HepG2 (cell line): Measurements from ENCODE around the gene KCNS1. TPM values are rescaled to one million over a fixed set of nuclear protein-coding genes. Genes with fewer than 3 reads are reported as not detected.

ENCODE experiments used
- ATAC-seq: fragments of 200-7000 bp; cut with Tn5 transposase; 3 replicates; pipeline ENCODE4 v1.9.1; 2020; ENCODE audit warnings: mild to moderate bottlenecking, moderate library complexity
- BruUV-seq: library from RNA; stranded (reverse); fragments of 400-500 nt; replicated peaks from 2 replicates; lab custom pipeline; 2021; lab: Mats Ljungman, UMichigan
- CTCF ChIA-PET: fragments of 300-600 bp; formaldehyde crosslinking; extraction: SDS; loops from one replicate; lab custom pipeline; 2021; ENCODE audit warnings: low total read pairs, inconsistent platforms, low intra/inter-chr PET ratio; lab: Yijun Ruan, JAX
- POLR2A ChIA-PET: fragments of 350-600 bp; sonication (Branson Sonifier 250); formaldehyde crosslinking; loops from one replicate; lab custom pipeline; 2020; ENCODE audit warnings: antibody characterized with exemption, inconsistent platforms; lab: Yijun Ruan, JAX
- DNase-seq: peaks from one replicate; pipeline ENCODE4 v3.0.0-alpha.2; 2015; ENCODE audit warnings: low spot score
- FAIRE-seq: peaks from 3 replicates; lab custom pipeline; 2011; peaks lifted over from hg19 to GRCh38; lab: Jason Lieb, UNC
- H2AFZ ChIP-seq: one replicate; pipeline ENCODE4 v1.6.1; 2011; ENCODE audit warnings: low read length, inconsistent platforms
- H3K27ac ChIP-seq: fragments of 300-600 bp; 3 replicates; pipeline ENCODE4 v1.8.0; 2011; ENCODE audit warnings: mixed run types, mild to moderate bottlenecking, mixed read lengths, low read length, inconsistent platforms; ENCODE audit not compliant: insufficient read depth; ENCODE audit errors: extremely low read length
- H3K27me3 ChIP-seq, 2 experiments: fragments of 200-600 bp in 1 of 2; 2 replicates in 1 of 2; 3 replicates in 1 of 2; pipeline versions ENCODE4 v1.6.0 to v1.8.0; 2011; ENCODE audit warnings: low read length in 2 of 2, mild to moderate bottlenecking in 2 of 2, moderate library complexity in 2 of 2, inconsistent platforms in 1 of 2; ENCODE audit not compliant: insufficient read depth in 2 of 2, control insufficient read depth in 1 of 2
- H3K36me3 ChIP-seq, 2 experiments: fragments of 200-600 bp in 1 of 2; replicated peaks in 1 of 2; 2 replicates in 1 of 2; 3 replicates in 1 of 2; pipeline versions ENCODE4 v1.5.1 to v1.8.0; 2011; ENCODE audit warnings: low read length in 2 of 2, inconsistent platforms in 1 of 2; ENCODE audit not compliant: insufficient read depth in 2 of 2, control insufficient read depth in 1 of 2
- H3K4me1 ChIP-seq: 2 replicates; pipeline ENCODE4 v1.5.1; 2012; ENCODE audit warnings: low read length, inconsistent platforms; ENCODE audit not compliant: insufficient read depth
- H3K4me2 ChIP-seq: 2 replicates; pipeline ENCODE4 v1.6.0; 2011; ENCODE audit warnings: low read depth, low read length, inconsistent platforms
- H3K4me3 ChIP-seq, 3 experiments: fragments of 200-600 bp in 1 of 3; sonication (generic), shearing (Covaris generic) in 1 of 3; replicated peaks in 1 of 3; 2 replicates each; pipeline ENCODE4 v1.5.1; 2011 to 2016; ENCODE audit warnings: low read length in 3 of 3, inconsistent platforms in 2 of 3, low read depth in 2 of 3, mild to moderate bottlenecking in 2 of 3, control low read depth in 1 of 3, mixed read lengths in 1 of 3; ENCODE audit not compliant: insufficient read depth in 1 of 3
- H3K79me2 ChIP-seq: one replicate; pipeline ENCODE4 v1.6.1; 2011; ENCODE audit warnings: low read length, inconsistent platforms; ENCODE audit not compliant: insufficient read depth
- H3K9ac ChIP-seq: 2 replicates; pipeline ENCODE4 v1.6.0; 2011; ENCODE audit warnings: mild to moderate bottlenecking, low read depth, low read length, inconsistent platforms; ENCODE audit not compliant: insufficient read depth
- H3K9me3 ChIP-seq: 2 replicates; pipeline ENCODE4 v1.5.1; 2012; ENCODE audit warnings: mild to moderate bottlenecking, low read length
- H4K20me1 ChIP-seq: 2 replicates; pipeline ENCODE4 v1.6.0; 2011; ENCODE audit warnings: inconsistent platforms, mild to moderate bottlenecking, low read length, moderate library complexity; ENCODE audit not compliant: insufficient read depth
- FOSL2 ChIP-seq: sonication (generic); formaldehyde crosslinking; IDR thresholded peaks from 2 replicates; pipeline ENCODE4 v1.4.0; 2020; ENCODE audit warnings: missing genetic modification reagents
- GPN1 ChIP-seq: sonication (generic); formaldehyde crosslinking; IDR thresholded peaks from 2 replicates; pipeline ENCODE4 v1.5.1; 2020; ENCODE audit warnings: missing genetic modification reagents, borderline replicate concordance
- HNRNPK ChIP-seq: fragments of 200-400 bp; formaldehyde crosslinking; IDR thresholded peaks from 2 replicates; pipeline ENCODE4 v1.6.1; 2018; ENCODE audit warnings: low read length, low read depth, moderate library complexity, mild to moderate bottlenecking; ENCODE audit not compliant: poor library complexity, severe bottlenecking
- KMT2A ChIP-seq: sonication (generic); formaldehyde crosslinking; IDR thresholded peaks from 2 replicates; pipeline ENCODE4 v1.4.0; 2020; ENCODE audit warnings: missing genetic modification reagents
- MAFK ChIP-seq, 2 experiments: IDR thresholded peaks in 1 of 2; conservative IDR thresholded peaks in 1 of 2; 2 replicates each; pipeline ENCODE4 v1.6.1; 2011; ENCODE audit warnings: improper control_type of control experiment in 2 of 2, low read length in 2 of 2
- TFE3 ChIP-seq: IDR thresholded peaks from 2 replicates; pipeline ENCODE4 v1.6.1; 2016
- ZNF552 ChIP-seq: sonication (generic); formaldehyde crosslinking; IDR thresholded peaks from 2 replicates; pipeline ENCODE4 v1.9.0; 2022; ENCODE audit warnings: missing genetic modification reagents, mild to moderate bottlenecking, borderline replicate concordance
- ZNF773 ChIP-seq: sonication (generic); formaldehyde crosslinking; IDR thresholded peaks from 2 replicates; pipeline ENCODE4 v1.4.0; 2020; ENCODE audit warnings: missing genetic modification reagents, borderline replicate concordance
- WGBS: methylation state at CpG from one replicate; pipeline ENCODE4 v1.1.6; 2017; ENCODE audit warnings: low lambda C conversion rate; 5-methylcytosine and 5-hydroxymethylcytosine counted together
- in situ Hi-C: cut with HindIII; loops from 2 replicates; pipeline ENCODE4 v1.10.0; 2017; ENCODE audit warnings: low pct_unique_long_range_greater_than_20kb; ENCODE audit not compliant: extremely low pct_ligation_motif_present
- intact Hi-C: fragments of 100-400 bp; cut with micrococcal nuclease; formaldehyde crosslinking; loops from one replicate; pipeline ENCODE4 v1.10.0; 2022; ENCODE audit not compliant: unreplicated experiment
- polyA plus RNA-seq, 8 experiments: library from polyadenylated mRNA; depleted of rRNA in 3 of 8; stranded (reverse) in 7 of 8; unstranded in 1 of 8; fragments of >200 nt; fragmentation: Illumina TruSeq in 4 of 8; extraction: Trizol in 4 of 8; gene quantifications; 2 replicates each; pipeline versions ENCODE4 v1.2.1 to v1.2.3, GENCODE V29; 2011 to 2016; ENCODE audit warnings: low read depth in 4 of 8, missing spikeins in 1 of 8, mixed read lengths in 1 of 8; ENCODE audit not compliant: insufficient read depth in 1 of 8
- total RNA-seq, 5 experiments: library from RNA; depleted of rRNA; stranded (reverse); fragments of >200 nt; fragmentation: Illumina TruSeq; extraction: Trizol; gene quantifications; 2 replicates each; pipeline ENCODE4 v1.2.3, GENCODE V29; 2016; ENCODE audit warnings: low read depth in 1 of 5
- TF ChIP-seq, protein P1 (sequence below): sonication (generic); formaldehyde crosslinking; IDR thresholded peaks from 2 replicates; pipeline ENCODE4 v1.5.0; 2020; ENCODE audit warnings: mild to moderate bottlenecking, missing genetic modification reagents, borderline replicate concordance
- TF ChIP-seq, protein P2 (sequence below): sonication (generic); formaldehyde crosslinking; IDR thresholded peaks from 2 replicates; pipeline ENCODE4 v1.8.0; 2022; ENCODE audit warnings: mild to moderate bottlenecking, missing genetic modification reagents, borderline replicate concordance

KCNS1 gene
- total and polyA plus RNA-seq, 2 of the 13 experiments (the other 11 are each of a cell fraction or from before 2014, with no cell fraction given): 0.03 TPM; not detected in 1

- no peak for FAIRE-seq
- no peak overlapping the region for H2AFZ ChIP-seq
- in situ Hi-C loops: no loop called here
Measured at GRCh38 chr20:45070932-45071632, 29.8 kb downstream of the KCNS1 start.

GRCh38 chr20:45069261-45069660 is 31.7 kb downstream of the KCNS1 start:
- ChIA-PET CTCF (no interaction called here), POLR2A (no interaction called here)
- no peak for TF ChIP-seq KMT2A (CRISPR knock-in tag)
- TF ChIP-seq TFE3 (CRISPR knock-in tag): no peak
- TF ChIP-seq, protein P1, sequence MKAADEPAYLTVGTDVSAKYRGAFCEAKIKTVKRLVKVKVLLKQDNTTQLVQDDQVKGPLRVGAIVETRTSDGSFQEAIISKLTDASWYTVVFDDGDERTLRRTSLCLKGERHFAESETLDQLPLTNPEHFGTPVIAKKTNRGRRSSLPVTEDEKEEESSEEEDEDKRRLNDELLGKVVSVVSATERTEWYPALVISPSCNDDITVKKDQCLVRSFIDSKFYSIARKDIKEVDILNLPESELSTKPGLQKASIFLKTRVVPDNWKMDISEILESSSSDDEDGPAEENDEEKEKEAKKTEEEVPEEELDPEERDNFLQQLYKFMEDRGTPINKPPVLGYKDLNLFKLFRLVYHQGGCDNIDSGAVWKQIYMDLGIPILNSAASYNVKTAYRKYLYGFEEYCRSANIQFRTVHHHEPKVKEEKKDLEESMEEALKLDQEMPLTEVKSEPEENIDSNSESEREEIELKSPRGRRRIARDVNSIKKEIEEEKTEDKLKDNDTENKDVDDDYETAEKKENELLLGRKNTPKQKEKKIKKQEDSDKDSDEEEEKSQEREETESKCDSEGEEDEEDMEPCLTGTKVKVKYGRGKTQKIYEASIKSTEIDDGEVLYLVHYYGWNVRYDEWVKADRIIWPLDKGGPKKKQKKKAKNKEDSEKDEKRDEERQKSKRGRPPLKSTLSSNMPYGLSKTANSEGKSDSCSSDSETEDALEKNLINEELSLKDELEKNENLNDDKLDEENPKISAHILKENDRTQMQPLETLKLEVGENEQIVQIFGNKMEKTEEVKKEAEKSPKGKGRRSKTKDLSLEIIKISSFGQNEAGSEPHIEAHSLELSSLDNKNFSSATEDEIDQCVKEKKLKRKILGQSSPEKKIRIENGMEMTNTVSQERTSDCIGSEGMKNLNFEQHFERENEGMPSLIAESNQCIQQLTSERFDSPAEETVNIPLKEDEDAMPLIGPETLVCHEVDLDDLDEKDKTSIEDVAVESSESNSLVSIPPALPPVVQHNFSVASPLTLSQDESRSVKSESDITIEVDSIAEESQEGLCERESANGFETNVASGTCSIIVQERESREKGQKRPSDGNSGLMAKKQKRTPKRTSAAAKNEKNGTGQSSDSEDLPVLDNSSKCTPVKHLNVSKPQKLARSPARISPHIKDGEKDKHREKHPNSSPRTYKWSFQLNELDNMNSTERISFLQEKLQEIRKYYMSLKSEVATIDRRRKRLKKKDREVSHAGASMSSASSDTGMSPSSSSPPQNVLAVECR (CRISPR knock-in tag): no peak
- TF ChIP-seq HNRNPK: no peak
- TF ChIP-seq ZNF773 (CRISPR knock-in tag): no peak
- TF ChIP-seq ZNF552 (CRISPR knock-in tag): no peak
- Histone ChIP-seq H3K27me3 (no peaks in the 10 kb centered on the region), H3K4me1 (no peaks in the 10 kb centered on the region), H4K20me1 (no peaks in the 10 kb centered on the region), H3K79me2 (no peaks in the 10 kb centered on the region), H3K4me3 (no peak overlapping the region), H3K4me2 (no peak overlapping the region), H3K9me3 (no peaks in the 10 kb centered on the region), H3K9ac (no peak overlapping the region), H2AFZ (no peak overlapping the region), H3K27ac (no peak overlapping the region), H3K36me3 (peaks cover 2 to 21% of the 10 kb centered on the region in 2 experiments; a peak in 4 of 5 replicates)
- 92% methylated on average over 1 of the region's 1 CpG for WGBS
- in situ Hi-C loops: no loop called here
- no peak for ATAC-seq
- FAIRE-seq: no peak
- intact Hi-C loops: no loop called here
- DNase-seq: no peak
- no TSS peak for BruUV-seq

More at GRCh38 chr20:45070932-45071632, 29.8 kb downstream of the KCNS1 start:
- ATAC-seq (no peak), DNase-seq (no peak)
- H3K36me3 ChIP-seq: peaks cover 8 to 33% of the 10 kb centered on the region in 2 experiments
- TF ChIP-seq GPN1 (CRISPR knock-in tag) (no peak), MAFK (conservative IDR thresholded peaks at IDR 0.05 in 1 of 2, IDR thresholded peaks at IDR 0.05 in 1 of 2; ENCODE audit: low read length in 2 of 2) (0 out of 4 replicates have a peak, but pooled peaks of 1 of the 2 experiments have one; percentile 3), FOSL2 (CRISPR knock-in tag) (peak; percentile 51; the same call in 1 of the 2 replicates)
- TF ChIP-seq, protein P2, sequence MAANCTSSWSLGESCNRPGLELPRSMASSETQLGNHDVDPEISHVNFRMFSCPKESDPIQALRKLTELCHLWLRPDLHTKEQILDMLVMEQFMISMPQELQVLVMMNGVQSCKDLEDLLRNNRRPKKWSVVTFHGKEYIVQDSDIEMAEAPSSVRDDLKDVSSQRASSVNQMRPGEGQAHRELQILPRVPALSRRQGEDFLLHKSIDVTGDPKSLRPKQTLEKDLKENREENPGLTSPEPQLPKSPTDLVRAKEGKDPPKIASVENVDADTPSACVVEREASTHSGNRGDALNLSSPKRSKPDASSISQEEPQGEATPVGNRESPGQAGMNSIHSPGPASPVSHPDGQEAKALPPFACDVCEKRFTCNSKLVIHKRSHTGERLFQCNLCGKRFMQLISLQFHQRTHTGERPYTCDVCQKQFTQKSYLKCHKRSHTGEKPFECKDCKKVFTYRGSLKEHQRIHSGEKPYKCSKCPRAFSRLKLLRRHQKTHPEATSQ (CRISPR knock-in tag): 0 out of 2 replicates have a peak, but pooled peaks have one; percentile 40
- no peak overlapping the region for H3K27ac ChIP-seq
- H3K9ac ChIP-seq: no peak overlapping the region
- no peaks in the 10 kb centered on the region for H4K20me1 ChIP-seq
- intact Hi-C loops: no loop called here
- no peak overlapping the region for H3K4me3 ChIP-seq
- no TSS peak for BruUV-seq
- no peak overlapping the region for H3K4me2 ChIP-seq
- CTCF ChIA-PET: no interaction called here
- no peaks in the 10 kb centered on the region for H3K9me3 ChIP-seq
- H3K79me2 ChIP-seq: no peaks in the 10 kb centered on the region
- no peaks in the 10 kb centered on the region for H3K27me3 ChIP-seq
- 98% methylated on average over 6 of the region's 6 CpGs for WGBS
- peaks cover 12% of the 10 kb centered on the region for H3K4me1 ChIP-seq
- POLR2A ChIA-PET: no interaction called here
